ENCODE data around the gene ZDHHC8.

ZDHHC8 gene

DNA sequence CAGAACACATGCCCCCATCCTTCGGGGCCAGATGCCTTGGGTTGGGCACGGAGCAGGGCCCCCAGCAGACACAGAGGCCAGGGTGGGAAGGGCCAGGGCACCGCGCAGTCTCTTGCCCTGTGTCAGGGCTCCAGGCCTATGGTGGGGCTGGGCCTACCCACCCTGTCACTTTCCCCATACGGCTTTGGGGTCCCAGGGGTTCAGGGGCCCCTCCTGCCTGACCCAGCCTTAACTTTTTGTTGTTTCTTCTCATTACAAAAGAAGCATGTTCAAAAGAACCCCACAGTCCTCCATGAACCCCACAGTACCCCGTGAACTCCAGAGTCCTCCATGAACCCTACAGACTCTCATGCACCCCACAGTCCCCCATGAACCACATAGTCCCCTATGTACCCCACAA is 52.2 kb downstream of the ZDHHC8 start:
- no peak for DNase-seq

- no peak for DNase-seq
Measured at GRCh38 chr22:20184501-20185165, 53.0 kb downstream of the ZDHHC8 start.

DNA sequence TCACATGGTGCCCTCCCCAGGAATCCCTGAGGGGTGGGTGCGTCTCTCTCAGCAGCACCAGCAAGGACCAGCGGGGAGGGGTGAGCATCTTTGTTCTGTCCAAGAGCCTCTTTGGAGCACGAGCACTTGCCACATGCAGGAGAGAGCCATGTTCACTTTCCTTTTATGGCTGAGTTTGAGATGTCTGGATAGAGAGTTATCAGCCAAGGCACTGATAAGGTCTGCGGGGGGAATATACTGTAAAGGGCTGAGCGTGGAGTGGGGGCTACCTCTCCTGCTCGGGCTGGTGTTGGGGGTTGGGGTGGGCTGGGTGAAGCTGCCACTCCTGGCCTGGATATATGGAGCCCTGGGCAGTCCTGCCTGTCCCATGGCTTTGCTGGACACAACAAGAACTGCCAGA is 54.1 kb downstream of the ZDHHC8 start:
- DNase-seq: no peak

DNA sequence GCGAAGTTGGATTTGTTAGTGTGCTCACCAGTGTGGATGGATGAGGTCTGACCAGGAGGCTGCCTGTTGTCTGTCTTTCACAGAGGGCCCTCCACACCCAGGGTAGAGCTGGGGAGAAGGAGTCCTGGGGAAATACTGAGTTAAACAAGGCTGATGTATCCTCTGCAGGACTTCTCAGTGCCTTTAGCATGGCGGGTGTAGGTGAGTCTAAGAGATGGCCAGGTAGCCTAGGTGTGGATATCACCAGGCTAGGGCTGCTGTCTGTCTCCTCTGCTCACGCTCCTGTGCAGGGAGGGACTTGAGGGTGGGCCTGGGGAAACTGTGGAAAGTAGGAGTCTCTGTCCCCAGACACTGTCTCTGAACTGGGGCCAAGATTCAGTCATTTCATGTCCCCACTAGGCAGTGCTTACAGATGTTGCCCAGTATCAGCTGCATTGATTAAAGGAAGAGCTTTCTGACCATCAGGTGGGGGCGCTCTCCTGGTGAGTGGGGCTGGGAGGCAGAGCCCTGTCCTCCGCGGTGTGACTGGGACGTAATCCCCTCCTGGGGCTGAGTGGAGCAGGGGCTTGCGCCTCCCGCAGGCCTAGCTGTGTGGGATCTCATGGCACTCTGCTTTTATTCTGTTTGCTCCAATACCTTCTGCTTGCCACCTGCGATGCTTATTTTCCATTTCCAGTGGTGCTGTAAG is 54.7 kb downstream of the ZDHHC8 start:
- no peak for DNase-seq

GRCh38 chr22:20186871-20187546 is 55.4 kb downstream of the ZDHHC8 start:
- no peak for DNase-seq

DNA sequence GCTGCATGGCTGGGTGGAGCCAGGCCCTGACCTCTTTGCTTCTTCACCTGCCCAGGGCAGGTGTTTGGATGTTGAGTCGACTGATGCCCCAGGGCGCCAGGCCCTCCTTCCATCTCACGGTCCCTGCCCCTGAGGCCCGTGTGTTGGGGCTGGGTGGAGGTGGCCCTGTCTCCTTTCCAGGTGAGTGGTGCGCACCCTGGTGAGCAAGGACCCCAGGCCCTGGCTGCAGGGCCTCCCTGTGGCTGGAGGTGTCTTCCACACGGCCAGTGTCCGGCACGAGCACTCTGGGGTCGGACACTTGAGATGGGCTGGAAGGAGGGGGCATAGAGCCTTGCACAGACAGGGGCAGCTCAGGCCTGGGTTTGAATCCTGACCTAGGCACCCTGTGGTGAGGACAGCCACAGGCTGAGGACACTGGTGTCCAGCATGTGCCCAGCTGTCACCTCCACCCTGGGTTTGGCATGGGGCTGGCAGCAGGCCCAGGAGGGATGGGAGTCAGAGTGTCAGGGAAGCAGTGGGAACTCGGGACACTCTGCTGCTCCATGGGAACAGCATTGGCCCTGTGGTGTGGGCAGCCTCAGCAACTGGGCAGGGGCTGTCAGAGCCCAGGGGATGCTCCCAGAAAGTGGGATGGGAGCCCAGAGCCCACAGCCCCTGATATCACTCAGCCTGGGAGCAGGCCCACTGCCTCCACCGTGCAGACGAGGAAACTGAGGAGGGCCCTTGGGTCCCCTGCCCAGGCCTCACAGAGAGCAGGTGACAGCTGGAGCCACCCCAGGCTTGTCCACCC is 56.4 kb downstream of the ZDHHC8 start:
- DNase-seq: no peak

DNA sequence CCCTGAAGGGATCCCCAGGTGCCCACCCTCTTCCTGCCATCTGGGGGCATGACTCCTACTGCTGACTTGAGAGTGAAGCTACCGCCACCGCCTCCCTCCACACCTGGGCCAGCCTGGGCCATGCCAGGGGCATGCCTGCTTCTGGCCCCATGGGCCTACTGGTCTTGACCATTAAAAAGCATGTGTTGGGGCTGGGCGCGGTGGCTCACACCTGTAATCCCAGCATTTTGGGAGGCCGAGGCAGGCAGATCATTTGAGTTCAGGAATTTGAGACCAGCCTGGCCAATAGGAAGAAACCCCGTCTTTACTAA is 56.9 kb downstream of the ZDHHC8 start:
- no peak for DNase-seq

DNA sequence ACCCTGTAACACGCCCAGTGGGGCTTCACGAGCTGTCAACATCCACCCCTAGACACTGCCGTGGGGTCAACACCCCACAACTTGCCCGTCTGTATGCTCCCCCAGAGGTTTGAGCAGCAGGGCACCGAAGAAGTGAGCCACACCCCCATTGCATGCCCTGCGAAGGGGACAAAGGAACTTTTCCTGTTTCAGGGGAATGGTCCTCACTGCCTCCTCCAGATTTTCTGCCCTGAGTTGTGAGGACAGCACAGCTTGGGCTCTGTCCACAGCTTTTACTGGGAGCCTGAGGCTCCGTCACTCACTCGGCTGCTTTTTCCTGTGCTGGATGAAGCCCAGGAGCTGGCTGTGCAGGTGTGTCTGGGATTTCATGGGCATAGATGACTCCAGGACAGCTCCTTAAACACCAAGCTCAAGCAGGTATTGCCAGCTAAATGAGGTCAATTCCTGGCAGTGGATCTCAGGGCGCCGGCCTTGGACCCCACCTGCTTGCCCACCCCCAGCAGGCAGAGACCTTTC is 59.5 kb downstream of the ZDHHC8 start:
- DNase-seq: no peak

DNA sequence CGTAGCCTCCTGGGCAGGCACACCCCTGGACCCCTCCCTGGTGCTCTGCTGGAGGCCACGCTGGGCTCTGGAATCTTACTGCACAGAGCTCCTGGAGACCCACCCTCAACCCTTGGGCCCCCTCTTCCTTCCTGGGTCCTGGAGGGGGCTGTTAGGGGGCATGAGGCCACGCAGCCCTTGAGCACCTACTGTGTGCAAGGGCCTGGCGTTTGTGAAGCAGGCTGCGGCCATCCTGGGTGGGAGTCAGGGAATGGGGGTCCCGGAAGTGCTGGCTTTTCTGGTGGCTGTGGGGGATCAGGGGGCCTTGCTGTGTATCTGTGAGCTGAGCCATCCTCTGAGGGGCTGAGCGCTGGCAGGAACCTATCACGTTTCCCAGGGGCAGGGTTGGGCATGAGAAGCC is 60.2 kb downstream of the ZDHHC8 start:
- no peak for DNase-seq

GRCh38 chr22:20192293-20192971 is 60.8 kb downstream of the ZDHHC8 start:
- DNase-seq: no peak

- DNase-seq: no peak
Measured at GRCh38 chr22:20192972-20193760, 61.6 kb downstream of the ZDHHC8 start.

DNA sequence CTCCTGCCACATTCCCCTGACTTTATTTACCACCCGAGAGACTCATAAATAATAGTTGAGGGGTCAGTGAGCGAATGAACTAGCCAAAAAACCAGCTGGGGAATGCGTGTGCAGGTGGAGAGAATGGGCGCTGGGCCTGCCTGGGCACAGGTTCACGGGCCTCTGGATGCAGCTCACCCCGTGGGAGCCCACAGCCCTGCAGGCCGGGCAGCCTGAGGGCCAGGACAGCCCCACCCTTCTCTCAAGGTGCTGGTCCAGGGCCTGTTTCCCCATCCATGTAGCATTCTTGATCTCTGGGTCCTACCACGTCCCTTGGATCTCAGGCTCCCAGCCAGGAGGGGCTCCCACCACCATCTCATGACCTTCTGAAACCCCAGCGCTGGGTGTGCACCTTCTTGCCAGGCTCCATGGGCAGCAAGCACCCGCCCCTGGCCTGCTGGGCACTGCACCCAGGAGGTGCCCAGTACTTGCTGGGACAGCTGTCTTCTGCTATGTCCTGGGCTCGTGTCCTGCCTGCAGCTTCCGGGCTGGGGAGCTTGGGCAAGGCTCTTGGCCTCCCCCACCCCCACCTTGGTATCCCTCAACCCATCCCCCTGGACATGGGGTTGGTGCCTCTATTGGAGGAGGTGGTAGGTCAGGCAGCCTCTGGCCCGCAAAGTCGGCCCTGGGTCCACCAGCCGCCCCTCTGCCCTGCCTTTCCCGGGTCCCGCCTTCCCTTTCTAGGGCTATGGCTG is 62.3 kb downstream of the ZDHHC8 start:
- DNase-seq: no peak

- DNase-seq: no peak
Measured at GRCh38 chr22:20194681-20195593, 63.3 kb downstream of the ZDHHC8 start.

DNA sequence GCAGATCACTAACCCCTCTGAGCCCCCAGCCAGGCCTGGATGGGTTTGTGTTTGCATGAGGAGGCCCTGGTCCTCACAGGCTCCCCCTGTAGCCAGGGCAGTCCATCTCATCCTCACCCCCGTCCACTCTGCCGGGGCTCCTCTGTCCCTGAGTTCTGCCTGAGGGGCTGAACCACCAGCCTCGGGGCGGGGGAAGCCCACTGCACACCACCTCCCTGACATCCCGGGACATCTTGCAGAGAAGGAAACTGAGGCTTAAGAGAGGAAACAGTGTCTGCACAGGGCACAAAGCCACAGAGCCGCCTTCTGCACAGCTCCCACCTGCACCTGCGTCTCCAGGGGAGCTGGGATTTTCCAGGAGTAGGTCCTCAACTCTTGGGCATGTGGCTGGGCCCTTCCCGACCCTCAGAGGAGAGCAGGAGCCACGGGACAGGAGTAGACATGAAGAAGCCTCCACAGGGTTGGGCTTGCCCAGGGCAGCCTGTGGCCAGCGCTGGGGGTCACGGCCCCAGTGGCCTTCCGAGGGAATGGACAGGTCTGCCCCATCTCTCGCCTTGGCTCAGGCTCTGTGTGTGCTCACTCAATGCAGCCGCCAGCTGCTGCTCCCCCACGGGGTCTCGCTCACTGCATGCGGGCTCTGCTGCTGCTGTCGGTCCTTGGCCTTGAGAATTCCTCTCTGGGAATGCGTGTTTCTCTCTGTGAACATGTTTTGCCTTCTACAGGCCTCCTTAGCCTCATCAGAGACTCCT is 64.7 kb downstream of the ZDHHC8 start:
- DNase-seq: no peak

Measured in activated CD4-positive, CD25-positive, alpha-beta regulatory T cell (primary cell).